Gastroesophageal sphincter (tissue), 4 donors: ENCODE measurements around the gene VEGFC. TPM values are rescaled to one million over a fixed set of nuclear protein-coding genes. Genes with fewer than 3 reads are reported as not detected.

Source experiments
- ATAC-seq: fragments of 150-250 bp; one replicate; pipeline ENCODE4 v1.9.1; 2016; ENCODE audit warnings: mild to moderate bottlenecking, moderate library complexity
- H3K27ac ChIP-seq, 4 donors: fragments of 200-600 bp; sonication (generic) in 3 of 4; 1 replicate in 3 of 4; 2 replicates in 1 of 4; pipeline ENCODE4 v1.5.1; 2016 to 2019
- H3K27me3 ChIP-seq: fragments of 200-600 bp; sonication (generic); one replicate; pipeline ENCODE4 v1.5.1; 2019
- H3K36me3 ChIP-seq, 2 donors: fragments of 200-600 bp; sonication (generic); one replicate each; pipeline ENCODE4 v1.5.1; 2019; ENCODE audit warnings: control low read depth in 1 of 2
- H3K4me1 ChIP-seq, 3 donors: fragments of 200-600 bp; sonication (generic); 1 replicate in 2 of 3; 2 replicates in 1 of 3; pipeline ENCODE4 v1.5.1; 2016 to 2019; ENCODE audit warnings: control low read depth in 2 of 3
- H3K4me3 ChIP-seq, 2 donors: fragments of 200-600 bp; sonication (generic); one replicate each; pipeline ENCODE4 v1.5.1; 2019; ENCODE audit warnings: mild to moderate bottlenecking in 1 of 2, moderate library complexity in 1 of 2
- H3K9me3 ChIP-seq, 3 donors: fragments of 200-600 bp; sonication (generic); one replicate each; pipeline ENCODE4 v1.5.1; 2017 to 2019; ENCODE audit warnings: control low read depth in 2 of 3
- CTCF ChIP-seq, 4 experiments: fragments of 200-600 bp in 2 of 4; fragments of 450-650 bp in 2 of 4; sonication (generic) in 1 of 4; IDR thresholded peaks; one replicate each; pipeline ENCODE4 v1.5.1; 2017 to 2019; ENCODE audit warnings: antibody characterized with exemption in 4 of 4, mild to moderate bottlenecking in 2 of 4, moderate library complexity in 2 of 4
- EP300 ChIP-seq: sonication (generic); formaldehyde crosslinking; IDR thresholded peaks from one replicate; pipeline ENCODE4 v1.6.1; 2017; ENCODE audit warnings: antibody characterized with exemption, mild to moderate bottlenecking
- POLR2A ChIP-seq, 2 donors: fragments of 450-650 bp; IDR thresholded peaks; one replicate each; pipeline ENCODE4 v1.6.1; 2017; ENCODE audit warnings: antibody characterized with exemption in 2 of 2, mild to moderate bottlenecking in 2 of 2, moderate library complexity in 1 of 2
- POLR2AphosphoS5 ChIP-seq: sonication (generic); formaldehyde crosslinking; IDR thresholded peaks from one replicate; pipeline ENCODE4 v1.6.1; 2017; ENCODE audit warnings: antibody characterized with exemption
- WGBS, 2 donors: methylation state at CpG; one replicate each; pipeline ENCODE4 v1.1.5; 2018; ENCODE audit warnings: low coverage in 1 of 2; 5-methylcytosine and 5-hydroxymethylcytosine counted together
- total RNA-seq, 4 donors: library from RNA; depleted of rRNA; stranded (reverse); fragments of >200 nt; gene quantifications; one replicate each; pipeline ENCODE4 v1.1.0, GENCODE V29; 2016

VEGFC gene
- total RNA-seq, 4 donors from 2014 or later: 3.0 to 8.3 (median 8.1) TPM

DNA sequence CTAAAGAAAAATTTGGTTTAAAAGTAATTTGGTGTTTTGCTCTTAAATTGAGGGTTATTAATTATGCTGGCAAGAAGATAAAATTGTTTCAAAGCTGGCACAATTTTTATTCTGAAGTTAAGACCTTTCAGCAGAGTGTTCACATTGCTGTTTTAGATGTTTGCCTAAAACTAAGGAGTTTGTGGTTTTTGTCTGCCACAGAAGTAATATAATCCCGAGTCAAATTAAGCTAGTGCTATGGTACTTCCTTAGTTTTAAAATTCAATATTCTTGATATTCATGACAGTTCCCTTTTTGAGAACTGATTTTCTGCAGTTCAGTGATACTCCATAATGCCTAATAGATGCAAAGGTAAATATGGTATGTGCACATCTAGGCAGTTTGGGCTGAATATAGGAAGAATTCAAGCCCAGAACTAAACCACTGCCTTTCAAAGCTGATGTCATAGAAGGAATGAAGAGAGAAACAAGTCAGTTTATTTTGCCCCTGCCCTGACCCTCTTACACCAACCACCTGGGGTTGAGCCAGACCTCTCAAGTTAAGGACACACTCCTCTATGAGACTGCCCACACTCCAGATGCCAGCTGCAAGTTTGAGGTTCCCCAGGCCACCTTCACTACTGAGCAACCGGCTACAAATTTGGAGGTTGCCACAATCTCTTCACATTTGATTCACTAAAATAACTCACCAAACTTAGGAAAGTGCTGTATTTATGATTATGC, 32.1 kb upstream of the VEGFC start:
- TF ChIP-seq POLR2AphosphoS5 (no peak), EP300 (no peak), POLR2A (IDR thresholded peaks at IDR 0.05) (no peak), CTCF (IDR thresholded peaks at IDR 0.05) (no peak)
- Histone ChIP-seq H3K4me3 (no peak overlapping the region), H3K4me1 (no peaks in the 10 kb centered on the region), H3K9me3 (no peaks in the 10 kb centered on the region), H3K27me3 (no peaks in the 10 kb centered on the region), H3K27ac (no peak overlapping the region), H3K36me3 (no peaks in the 10 kb centered on the region)
- ATAC-seq: no peak
- WGBS, 2 donors: 65% methylated on average over 2 of the region's 2 CpGs

DNA sequence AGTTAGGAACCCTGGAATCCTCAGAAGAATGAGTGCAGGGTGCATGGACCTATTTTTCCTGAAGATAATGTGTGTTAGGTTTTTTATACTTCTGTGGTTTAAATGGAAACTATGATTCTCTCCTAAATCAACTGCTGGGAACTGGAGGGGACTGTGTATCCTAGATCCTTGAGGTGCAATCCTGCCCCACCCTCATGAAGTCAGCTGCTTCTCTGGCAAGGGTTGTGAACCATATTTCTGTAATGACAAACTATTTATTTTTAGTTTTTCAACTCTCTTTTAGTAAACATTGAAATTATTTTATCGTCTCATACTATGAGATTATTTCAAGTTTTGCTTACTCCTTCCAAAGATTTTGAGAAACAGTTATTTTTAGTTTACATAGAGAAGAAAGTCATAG, 25.8 kb upstream of the VEGFC start:
- H3K9me3 ChIP-seq: no peaks in the 10 kb centered on the region
- TF ChIP-seq POLR2A (IDR thresholded peaks at IDR 0.05): no peak
- TF ChIP-seq CTCF (IDR thresholded peaks at IDR 0.05): no peak
- TF ChIP-seq EP300: no peak
- no peak for TF ChIP-seq POLR2AphosphoS5
- H3K4me1 ChIP-seq: no peaks in the 10 kb centered on the region
- H3K27me3 ChIP-seq: no peaks in the 10 kb centered on the region
- WGBS, 2 donors: 27 to 55% methylated on average over 1 of the region's 1 CpG
- H3K4me3 ChIP-seq: no peak overlapping the region
- no peak for ATAC-seq
- no peak overlapping the region for H3K27ac ChIP-seq
- H3K36me3 ChIP-seq: no peaks in the 10 kb centered on the region

GRCh38 chr4:176817204-176817603, 24.5 kb upstream of the VEGFC start:
- no peaks in the 10 kb centered on the region for H3K27me3 ChIP-seq
- ATAC-seq: no peak
- H3K36me3 ChIP-seq: no peaks in the 10 kb centered on the region
- no peak overlapping the region for H3K4me3 ChIP-seq
- no CpG with 5 or more reads among the region's 2 CpGs for WGBS, 2 donors
- H3K27ac ChIP-seq: no peak overlapping the region
- TF ChIP-seq CTCF (IDR thresholded peaks at IDR 0.05) (no peak), POLR2A (IDR thresholded peaks at IDR 0.05) (no peak), POLR2AphosphoS5 (no peak), EP300 (no peak)
- H3K4me1 ChIP-seq: no peaks in the 10 kb centered on the region
- no peaks in the 10 kb centered on the region for H3K9me3 ChIP-seq

GRCh38 chr4:176814770-176815169, 22.0 kb upstream of the VEGFC start:
- H3K9me3 ChIP-seq: no peaks in the 10 kb centered on the region
- TF ChIP-seq CTCF (IDR thresholded peaks at IDR 0.05) (no peak), POLR2AphosphoS5 (no peak), EP300 (no peak), POLR2A (IDR thresholded peaks at IDR 0.05) (no peak)
- 86 to 90% methylated on average over 6 of the region's 6 CpGs for WGBS, 2 donors
- no peaks in the 10 kb centered on the region for H3K4me1 ChIP-seq
- no peaks in the 10 kb centered on the region for H3K27me3 ChIP-seq
- H3K27ac ChIP-seq: no peak overlapping the region
- H3K36me3 ChIP-seq: no peaks in the 10 kb centered on the region
- no peak for ATAC-seq
- H3K4me3 ChIP-seq: no peak overlapping the region
